Esophagus squamous epithelium (tissue), 4 donors: ENCODE measurements around the gene ACTR8.

Experiments
- CTCF ChIP-seq, 6 experiments: fragments of 450-650 bp in 4 of 6; fragments of 200-600 bp in 2 of 6; sonication (generic) in 2 of 6; IDR thresholded peaks; one replicate each; pipeline ENCODE4 v1.5.1; 2016 to 2019; ENCODE audit warnings: antibody characterized with exemption in 6 of 6, mild to moderate bottlenecking in 4 of 6, moderate library complexity in 4 of 6
- POLR2A ChIP-seq, 4 donors: fragments of 450-650 bp; IDR thresholded peaks; one replicate each; pipeline ENCODE4 v1.6.1; 2017; ENCODE audit warnings: antibody characterized with exemption in 4 of 4, mild to moderate bottlenecking in 4 of 4, moderate library complexity in 3 of 4

GRCh38 chr3:53850895-53851294 is 31.1 kb downstream of the ACTR8 start:
- TF ChIP-seq CTCF (IDR thresholded peaks at IDR 0.05) (no peak), POLR2A (IDR thresholded peaks at IDR 0.05) (no peak)
